ENCODE measurements around the gene SMARCC2. TPM values are rescaled to one million over a fixed set of nuclear protein-coding genes. Genes with fewer than 3 reads are reported as not detected.

Gene SMARCC2
- total RNA-seq, 3 donors from 2014 or later (not counting 1 experiment from before 2014, with no cell fraction given): 205 to 232 (median 210) TPM

- no peaks in the 10 kb centered on the region for H3K27me3 ChIP-seq (ENCODE audit: control insufficient read depth, insufficient read depth, low read length)
- H3K36me3 ChIP-seq (ENCODE audit: control insufficient read depth, insufficient read depth, low read length): peaks cover 17% of the 10 kb centered on the region
- peaks cover 43 to 55% of the 10 kb centered on the region in 2 donors for H3K4me1 Mint-ChIP-seq
- H3K9me3 ChIP-seq (ENCODE audit: control insufficient read depth, insufficient read depth, low read length): no peaks in the 10 kb centered on the region
- 0% methylated on average over 17 of the region's 17 CpGs for WGBS (ENCODE audit: insufficient coverage)
- no peaks in the 10 kb centered on the region for H3K27me3 Mint-ChIP-seq (ENCODE audit: low read depth in 2 of 2)
- DNase-seq (peak in 1 of 2 donors; percentile 49), ATAC-seq (no peak)
- intact Hi-C loops (cut with micrococcal nuclease): loop anchor here (2.0 to 10.0 kb wide), 3 partner anchors 36 to 454 kb away; partner anchors contain the start of genes MYL6B and ZC3H10
- H3K4me3 Mint-ChIP-seq: peak overlapping the region; percentile 95
- TF ChIP-seq CTCF (IDR thresholded peaks at IDR 0.05): no peak
- H3K36me3 Mint-ChIP-seq: peaks cover 17% of the 10 kb centered on the region
- peak overlapping the region; percentile 78 for H3K4me3 ChIP-seq (ENCODE audit: low read length)
- H3K9me3 Mint-ChIP-seq: no peaks in the 10 kb centered on the region
- peaks cover 27% of the 10 kb centered on the region for H3K4me1 ChIP-seq (ENCODE audit: control insufficient read depth, insufficient read depth, low read length)
- H3K27ac Mint-ChIP-seq: peak overlapping the region; percentile 89 to 98
- peak overlapping the region; percentile 77 for H3K27ac ChIP-seq (ENCODE audit: low read length)
Observed at GRCh38 chr12:56188778-56189098, 545 bp downstream of the SMARCC2 start.

GRCh38 chr12:56188131-56188777, 1.0 kb downstream of the SMARCC2 start:
- Mint-ChIP-seq H3K27ac (peak overlapping the region; percentile 89 to 98), H3K36me3 (peaks cover 17% of the 10 kb centered on the region), H3K4me3 (peak overlapping the region; percentile 95), H3K4me1 (peaks cover 42 to 52% of the 10 kb centered on the region in 2 donors), H3K27me3 (ENCODE audit: low read depth in 2 of 2) (no peaks in the 10 kb centered on the region), H3K9me3 (no peaks in the 10 kb centered on the region)
- Histone ChIP-seq H3K9me3 (ENCODE audit: control insufficient read depth, insufficient read depth, low read length) (no peaks in the 10 kb centered on the region), H3K4me3 (ENCODE audit: low read length) (peak overlapping the region; percentile 78), H3K27ac (ENCODE audit: low read length) (peak overlapping the region; percentile 77), H3K27me3 (ENCODE audit: control insufficient read depth, insufficient read depth, low read length) (no peaks in the 10 kb centered on the region), H3K4me1 (ENCODE audit: control insufficient read depth, insufficient read depth, low read length) (peaks cover 27% of the 10 kb centered on the region), H3K36me3 (ENCODE audit: control insufficient read depth, insufficient read depth, low read length) (peaks cover 21% of the 10 kb centered on the region)
- DNase-seq (peak in 1 of 2 donors; percentile 39), ATAC-seq (no peak)
- 9% methylated on average over 8 of the region's 10 CpGs for WGBS (ENCODE audit: insufficient coverage)
- intact Hi-C loops (cut with micrococcal nuclease): loop anchor here (2.0 to 10.0 kb wide), 3 partner anchors 35 to 453 kb away; partner anchors contain the start of genes MYL6B and ZC3H10
- TF ChIP-seq CTCF (IDR thresholded peaks at IDR 0.05): no peak

- no peak overlapping the region for H3K4me3 Mint-ChIP-seq
- peaks cover 35 to 43% of the 10 kb centered on the region in 2 donors for H3K4me1 Mint-ChIP-seq
- no peaks in the 10 kb centered on the region for H3K27me3 Mint-ChIP-seq (ENCODE audit: low read depth in 2 of 2)
- no CpG with 5 or more reads among the region's 2 CpGs for WGBS (ENCODE audit: insufficient coverage)
- Histone ChIP-seq H3K4me3 (ENCODE audit: low read length) (no peak overlapping the region), H3K27me3 (ENCODE audit: control insufficient read depth, insufficient read depth, low read length) (no peaks in the 10 kb centered on the region), H3K4me1 (ENCODE audit: control insufficient read depth, insufficient read depth, low read length) (peaks cover 27% of the 10 kb centered on the region), H3K36me3 (ENCODE audit: control insufficient read depth, insufficient read depth, low read length) (peaks cover 28% of the 10 kb centered on the region), H3K9me3 (ENCODE audit: control insufficient read depth, insufficient read depth, low read length) (no peaks in the 10 kb centered on the region), H3K27ac (ENCODE audit: low read length) (no peak overlapping the region)
- DNase-seq: no peak
- ATAC-seq: no peak
- no peaks in the 10 kb centered on the region for H3K9me3 Mint-ChIP-seq
- H3K36me3 Mint-ChIP-seq: peaks cover 17% of the 10 kb centered on the region
- intact Hi-C loops (cut with micrococcal nuclease): loop anchor here (10.0 kb wide), 1 partner anchor 452 kb away; no protein-coding TSS in a partner anchor
- no peak for TF ChIP-seq CTCF (IDR thresholded peaks at IDR 0.05)
- H3K27ac Mint-ChIP-seq: peak overlapping the region; percentile 89 to 98
Observed at GRCh38 chr12:56186957-56187356, 2.3 kb downstream of the SMARCC2 start.
